ENCODE data around the gene OGFOD2.

OGFOD2 gene

DNA sequence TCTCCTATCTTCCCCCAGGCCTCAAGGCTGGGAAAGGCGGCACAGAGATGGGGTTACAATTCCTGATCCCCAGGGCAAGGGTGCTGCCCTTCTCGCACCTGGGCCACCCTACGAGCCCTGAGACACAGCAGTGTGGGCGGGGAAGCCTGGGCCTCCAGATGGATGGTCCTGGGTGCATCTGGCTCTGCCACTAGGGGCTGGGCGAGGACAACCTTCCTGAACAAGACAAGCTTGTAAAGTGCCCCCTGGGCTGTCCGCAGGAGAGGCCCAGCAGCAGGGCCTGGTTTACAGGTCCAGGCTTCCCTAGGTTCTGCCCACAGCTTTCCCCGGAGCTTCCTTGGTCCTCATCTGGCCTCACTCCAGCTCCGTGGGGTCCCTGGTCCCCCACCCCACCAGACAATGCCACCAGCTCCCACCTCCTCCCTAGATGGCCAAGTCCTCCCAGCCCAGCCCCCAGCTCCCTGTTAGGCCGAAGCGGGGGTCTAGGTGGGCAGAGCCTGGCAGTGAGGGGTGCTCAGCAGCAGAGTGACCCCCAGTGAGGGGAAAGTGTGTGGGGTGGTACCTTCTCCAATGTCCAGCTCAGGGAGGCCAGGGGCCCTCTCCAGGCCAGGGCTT is 14.3 kb downstream of the OGFOD2 start:
- DNase-seq = no peak

- no peak for DNase-seq
Measured at GRCh38 chr12:122989874-122990419, 14.9 kb downstream of the OGFOD2 start.

DNA sequence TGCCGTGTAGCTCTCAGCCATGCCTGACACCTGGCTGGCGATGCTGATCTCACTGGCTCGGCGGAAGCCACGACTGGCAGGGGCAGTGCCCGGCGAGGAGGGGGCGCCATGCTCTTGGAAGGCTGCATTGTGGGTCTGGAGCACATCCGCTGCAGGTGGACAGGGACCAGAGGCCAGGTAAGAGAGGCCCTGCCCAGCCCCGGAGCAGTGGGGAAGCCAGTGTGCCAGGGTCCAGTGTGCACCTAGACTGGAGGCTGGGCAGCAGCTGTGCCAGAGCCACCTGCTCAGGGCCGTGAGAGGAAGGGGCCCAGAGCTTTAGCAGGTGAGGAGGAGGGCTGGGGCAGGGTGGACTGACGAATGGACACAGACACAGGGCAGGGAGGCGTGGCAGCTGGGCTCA is 15.5 kb downstream of the OGFOD2 start:
- DNase-seq = no peak

GRCh38 chr12:122990961-122991622 is 16.0 kb downstream of the OGFOD2 start:
- no peak for DNase-seq

DNA sequence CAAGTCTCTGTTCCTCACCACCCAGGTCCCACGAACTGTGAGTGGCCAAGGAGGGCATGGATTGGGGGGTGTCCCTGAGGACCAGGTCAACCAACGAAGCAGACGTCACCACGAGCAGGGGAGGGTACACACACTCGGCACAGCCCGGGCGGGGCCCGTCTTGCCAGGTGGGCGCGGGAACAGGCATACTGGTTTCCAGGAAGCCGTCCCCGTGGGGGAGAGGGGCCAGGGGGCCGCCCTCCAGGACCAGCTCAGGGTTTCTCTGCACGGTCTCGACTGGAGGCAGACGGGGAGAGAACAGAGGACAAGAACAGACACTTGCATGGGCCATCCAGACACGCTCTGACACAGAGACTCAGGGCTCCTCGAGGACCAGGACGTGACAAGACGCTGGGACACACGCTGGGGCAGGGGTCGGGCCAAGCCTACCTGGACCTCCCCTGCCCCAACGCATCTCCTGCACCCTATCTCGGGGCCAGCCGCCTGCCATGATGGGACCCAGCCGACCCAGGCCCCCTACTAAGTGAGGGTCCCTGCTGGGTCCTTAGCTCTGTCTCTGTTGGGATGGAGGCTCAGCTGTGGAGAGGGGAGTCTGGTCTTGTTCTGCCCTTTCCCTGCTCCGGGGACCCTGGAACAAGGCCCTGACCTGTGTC is 16.7 kb downstream of the OGFOD2 start:
- no peak for DNase-seq

DNA sequence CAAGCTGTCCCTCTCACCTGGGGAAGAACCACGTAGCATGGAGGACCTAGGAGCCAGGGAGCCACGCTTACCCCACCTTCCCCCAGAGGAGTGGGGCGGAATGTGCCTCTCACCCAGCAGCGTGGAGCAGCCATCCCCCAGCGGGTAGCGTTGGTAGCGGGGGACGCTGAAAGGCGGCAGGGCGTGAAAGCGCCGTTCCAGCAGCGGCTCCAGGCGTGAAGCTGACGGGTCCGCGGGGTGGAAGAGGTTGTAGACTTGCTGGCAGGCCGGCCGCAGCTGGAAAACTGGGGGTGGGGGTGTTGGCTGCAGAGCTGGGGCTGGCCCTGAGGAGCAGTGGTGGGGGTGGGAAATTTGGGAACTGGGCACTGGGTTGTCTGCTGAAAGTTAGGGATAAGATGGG is 17.3 kb downstream of the OGFOD2 start:
- DNase-seq = no peak

- no peak for DNase-seq
Measured at GRCh38 chr12:122994140-122994675, 19.2 kb downstream of the OGFOD2 start.

- DNase-seq = no peak
Measured at GRCh38 chr12:122994781-122995502, 19.9 kb downstream of the OGFOD2 start.

DNA sequence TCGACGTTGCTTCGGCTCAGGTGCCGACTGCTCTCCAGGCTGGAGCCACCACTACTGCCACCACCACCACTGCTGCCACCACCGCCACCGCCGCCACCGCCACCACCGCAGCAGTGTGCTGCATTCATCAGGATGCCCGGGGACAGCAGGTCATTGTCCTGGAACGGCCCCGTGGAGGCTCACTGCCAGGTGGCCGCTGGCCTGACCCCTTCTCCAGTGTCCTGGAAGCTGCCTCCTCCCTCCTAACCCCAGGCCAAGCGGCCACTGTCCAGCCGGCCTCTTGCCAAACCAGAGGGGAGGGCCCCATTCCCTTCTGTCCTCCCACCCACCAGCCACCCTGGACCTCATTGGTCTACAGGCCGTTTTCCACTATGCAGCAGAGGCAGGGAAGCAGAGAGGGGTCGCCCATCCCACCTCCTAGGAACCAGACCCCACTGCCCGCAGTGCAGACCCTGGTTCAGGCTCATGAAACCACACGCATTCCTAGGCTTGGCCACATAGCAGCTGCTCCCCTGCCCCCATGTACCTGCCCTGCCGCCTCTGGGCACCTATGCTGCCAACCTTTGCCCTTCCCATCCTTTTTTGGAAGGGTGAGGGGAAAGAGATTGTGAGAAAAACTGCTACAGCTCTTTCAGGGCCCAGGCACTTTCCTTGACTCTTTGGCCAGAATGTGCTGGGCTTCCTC is 20.6 kb downstream of the OGFOD2 start:
- no peak for DNase-seq

DNA sequence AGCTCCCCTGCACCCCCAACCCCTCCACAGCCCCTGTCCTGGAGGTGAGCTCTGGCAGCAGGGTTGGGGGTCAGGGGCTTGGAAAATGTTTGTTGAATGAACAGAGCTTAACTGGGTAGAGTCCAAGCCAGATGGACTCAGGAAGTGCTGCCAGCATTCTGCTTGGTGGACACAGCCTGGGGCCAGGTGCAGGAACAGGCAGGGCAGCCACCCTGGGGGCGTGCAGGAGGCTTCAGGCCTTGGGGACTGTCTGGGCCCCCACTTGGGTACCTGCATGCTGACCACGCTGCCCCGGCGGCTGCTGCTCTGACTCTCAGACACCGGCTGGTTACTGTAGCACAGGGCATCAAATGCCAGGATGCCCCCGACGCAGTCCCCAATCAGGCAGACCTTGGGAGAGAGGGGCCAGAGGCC is 21.2 kb downstream of the OGFOD2 start:
- no peak for DNase-seq

DNA sequence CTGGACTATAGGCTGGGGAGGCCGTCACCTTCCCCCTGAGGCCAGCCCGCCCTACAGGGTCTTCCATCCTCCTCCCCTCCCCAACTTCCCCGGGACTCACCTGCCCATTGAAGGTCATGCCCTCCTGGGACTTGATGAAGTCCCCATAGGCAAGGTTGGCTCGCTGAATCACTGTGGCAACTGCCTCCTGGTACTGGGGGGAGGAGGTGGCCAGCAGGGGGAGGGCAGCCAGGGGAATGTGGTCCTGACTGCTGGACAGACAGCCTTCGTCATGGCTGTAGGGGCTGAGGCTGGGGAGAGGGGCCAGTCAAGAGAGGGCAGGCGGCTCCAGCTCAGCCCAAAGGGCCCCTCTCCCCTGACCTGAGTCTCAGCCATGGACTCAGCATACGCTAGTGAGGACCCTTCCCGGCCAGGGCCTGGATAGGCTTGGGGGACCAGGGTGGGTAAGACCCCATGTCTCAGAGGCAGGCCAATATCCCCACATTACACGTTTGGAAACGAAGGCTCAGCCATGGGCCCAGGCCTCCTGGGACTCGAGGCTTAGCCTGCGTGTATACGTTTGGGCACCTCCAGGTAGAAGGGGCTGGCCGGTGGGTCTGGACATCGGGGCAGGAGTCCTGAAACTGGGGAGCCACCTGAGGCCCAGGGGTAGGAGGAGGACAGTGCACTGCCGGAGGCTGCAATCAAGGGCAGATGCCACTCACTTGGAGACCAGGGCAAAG is 21.7 kb downstream of the OGFOD2 start:
- no peak for DNase-seq

DNA sequence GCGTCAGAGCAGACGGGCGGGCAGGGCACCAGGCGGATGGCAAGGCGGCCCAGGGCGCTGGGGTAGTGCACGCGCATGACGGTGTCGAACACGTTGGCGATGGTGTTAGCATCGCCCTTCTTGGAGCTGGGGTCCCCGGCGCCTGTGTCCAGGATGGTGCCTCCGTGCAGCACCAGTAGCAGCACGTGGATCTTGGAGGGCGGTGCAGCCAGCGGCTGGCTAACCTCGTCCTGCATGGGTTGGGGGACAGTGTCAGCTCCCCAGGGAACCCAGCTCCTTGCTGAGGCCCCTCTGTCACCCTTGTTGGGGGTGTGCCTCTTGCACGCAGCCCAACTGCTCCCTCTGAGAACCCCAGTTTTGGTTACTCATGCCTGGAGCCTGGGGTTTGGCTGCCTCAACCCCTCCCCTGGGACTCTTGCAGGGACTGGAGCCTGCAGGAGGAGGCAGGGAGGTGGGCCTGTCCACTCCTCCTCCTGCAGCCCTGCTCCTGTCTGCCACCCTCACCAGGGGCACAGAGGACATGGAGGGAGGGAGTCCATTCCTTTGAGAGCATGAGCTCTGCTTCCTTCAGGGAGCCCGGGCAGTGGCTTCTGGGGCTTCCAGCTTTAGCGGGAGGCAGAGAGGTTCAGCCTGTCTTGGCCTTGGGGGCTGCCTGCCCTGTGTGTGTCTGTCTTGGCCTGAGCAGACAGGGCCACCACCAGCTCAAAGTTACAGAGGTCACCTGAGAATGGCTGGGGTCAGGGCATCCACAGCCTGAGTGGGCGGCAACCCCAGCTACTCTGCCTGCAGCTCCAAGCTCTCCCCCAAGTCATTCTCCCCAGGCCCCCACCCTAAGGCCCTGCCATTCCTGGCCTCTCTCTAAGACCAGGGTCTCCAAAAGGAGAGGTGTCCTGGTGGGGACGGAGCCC is 22.6 kb downstream of the OGFOD2 start:
- no peak for DNase-seq

GRCh38 chr12:122998316-122998715 is 23.3 kb downstream of the OGFOD2 start:
- no peak for DNase-seq

- no peak for DNase-seq
Measured at GRCh38 chr12:122999196-122999946, 24.3 kb downstream of the OGFOD2 start.

DNA sequence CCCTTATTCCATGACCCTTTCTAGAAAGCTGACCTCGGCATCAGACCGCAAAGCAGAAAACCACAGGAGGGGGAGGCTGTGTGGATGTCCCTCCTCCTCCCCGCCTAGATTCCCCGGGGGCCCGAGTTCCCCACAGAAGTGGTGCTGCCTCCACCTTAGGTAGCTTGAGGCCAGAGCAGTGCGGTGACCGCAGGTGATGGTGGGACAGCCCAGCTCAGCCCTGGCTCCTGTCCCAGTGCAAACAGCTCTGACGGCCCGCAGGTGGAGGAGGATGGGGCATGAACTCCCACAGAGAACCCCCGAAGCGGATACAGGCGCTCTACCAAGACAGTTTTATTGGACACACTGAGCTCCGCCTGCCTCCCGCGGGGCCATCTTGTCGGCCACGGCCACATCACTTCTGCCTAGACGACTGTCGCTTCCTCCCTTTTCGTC is 25.0 kb downstream of the OGFOD2 start:
- no peak for DNase-seq

GRCh38 chr12:123000578-123000977 is 25.5 kb downstream of the OGFOD2 start:
- DNase-seq = no peak

- DNase-seq = no peak
Measured at GRCh38 chr12:123001464-123001863, 26.4 kb downstream of the OGFOD2 start.

DNA sequence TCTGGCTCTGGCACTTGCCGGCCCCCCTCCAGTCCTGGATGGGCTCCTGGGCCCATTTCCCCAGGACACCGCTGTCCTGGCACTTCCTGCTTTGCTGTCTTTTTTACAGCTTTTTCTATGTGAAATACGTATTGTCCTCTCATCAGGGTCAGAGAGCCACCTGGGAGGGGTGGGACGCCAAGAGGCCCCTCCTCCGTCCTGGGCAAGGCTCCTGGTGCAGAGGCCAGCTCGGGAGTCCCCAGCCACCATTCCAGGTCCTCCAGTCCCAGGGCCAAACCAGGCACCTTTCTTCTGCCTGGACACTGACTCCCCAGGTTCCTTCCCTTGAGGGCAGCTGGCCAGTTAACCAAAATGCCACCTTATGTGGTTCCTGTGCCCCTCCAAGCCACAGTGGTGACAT is 28.2 kb downstream of the OGFOD2 start:
- no peak for DNase-seq

DNA sequence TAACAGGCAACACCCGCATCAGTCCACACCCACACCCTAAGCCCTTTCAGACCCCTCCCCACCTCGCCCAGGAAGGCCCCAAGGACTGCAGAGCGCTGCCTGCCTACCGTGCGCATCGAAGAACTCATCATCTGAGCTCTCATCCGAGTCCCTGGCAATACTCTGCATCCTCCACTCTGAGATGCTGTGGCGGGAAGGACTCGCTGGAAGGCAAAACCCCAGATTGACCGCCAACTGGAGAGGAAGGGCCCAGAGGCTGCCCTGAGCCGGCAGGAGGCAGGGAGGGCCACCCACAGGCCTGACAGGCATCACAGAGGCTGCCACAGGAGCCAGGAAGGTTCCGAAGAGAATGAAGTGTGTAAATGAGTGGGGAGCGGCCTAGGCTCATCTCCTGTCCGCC is 29.2 kb downstream of the OGFOD2 start:
- DNase-seq = no peak

- no peak for DNase-seq
Measured at GRCh38 chr12:123005081-123005626, 30.1 kb downstream of the OGFOD2 start.

Measured in stimulated activated CD4-positive, alpha-beta T cell treated with anti-CD3 and anti-CD28 coated beads, Interleukin-4, amount 100 ng/mL, for 1 hour (primary cell).